Measurements from ENCODE around the gene TUBGCP3.

The TUBGCP3 gene

GRCh38 chr13:112479389-112479788 lies 108.6 kb downstream of the TUBGCP3 start:
- DNase-seq (ENCODE audit: low read depth): no peak

- DNase-seq (ENCODE audit: low read depth): no peak
These were observed 110.8 kb downstream of the TUBGCP3 start for GRCh38 chr13:112477070-112477619.

GRCh38 chr13:112475889-112476288 lies 112.1 kb downstream of the TUBGCP3 start:
- DNase-seq (ENCODE audit: low read depth): no peak

- no peak for DNase-seq (ENCODE audit: low read depth)
These were observed 113.1 kb downstream of the TUBGCP3 start for GRCh38 chr13:112474869-112475268.

- DNase-seq (ENCODE audit: low read depth): no peak
These were observed 114.1 kb downstream of the TUBGCP3 start for GRCh38 chr13:112473818-112474217.

GRCh38 chr13:112469071-112469745 lies 118.7 kb downstream of the TUBGCP3 start:
- DNase-seq (ENCODE audit: low read depth): no peak

GRCh38 chr13:112468069-112468468 lies 119.9 kb downstream of the TUBGCP3 start:
- no peak for DNase-seq (ENCODE audit: low read depth)

- no peak for DNase-seq (ENCODE audit: low read depth)
These were observed 120.7 kb downstream of the TUBGCP3 start for GRCh38 chr13:112467236-112467635.

GRCh38 chr13:112466132-112467058 lies 121.6 kb downstream of the TUBGCP3 start:
- DNase-seq (ENCODE audit: low read depth): no peak

GRCh38 chr13:112465251-112466131 lies 122.5 kb downstream of the TUBGCP3 start:
- no peak for DNase-seq (ENCODE audit: low read depth)

- no peak for DNase-seq (ENCODE audit: low read depth)
These were observed 123.2 kb downstream of the TUBGCP3 start for GRCh38 chr13:112464720-112465119.

GRCh38 chr13:112462408-112462807 lies 125.5 kb downstream of the TUBGCP3 start:
- DNase-seq (ENCODE audit: low read depth): no peak

- no peak for DNase-seq (ENCODE audit: low read depth)
These were observed 130.5 kb downstream of the TUBGCP3 start for GRCh38 chr13:112457485-112457884.

- no peak for DNase-seq (ENCODE audit: low read depth)
These were observed 130.9 kb downstream of the TUBGCP3 start for GRCh38 chr13:112457081-112457480.

- DNase-seq (ENCODE audit: low read depth): no peak
These were observed 131.6 kb downstream of the TUBGCP3 start for GRCh38 chr13:112456138-112457056.

GRCh38 chr13:112455476-112456059 lies 132.4 kb downstream of the TUBGCP3 start:
- DNase-seq (ENCODE audit: low read depth): no peak

GRCh38 chr13:112454648-112455334 lies 133.2 kb downstream of the TUBGCP3 start:
- DNase-seq (ENCODE audit: low read depth): no peak

- DNase-seq (ENCODE audit: low read depth): no peak
These were observed 133.9 kb downstream of the TUBGCP3 start for GRCh38 chr13:112453874-112454647.

GRCh38 chr13:112453207-112453829 lies 134.6 kb downstream of the TUBGCP3 start:
- DNase-seq (ENCODE audit: low read depth): no peak

Measured in activated T-helper 9 cell treated with anti-CD3 and anti-CD28 coated beads, Interleukin-2, amount 50 U/mL, for 16 hours (primary cell).